PC-3 (cell line): ENCODE measurements around the gene PRKAR2B. TPM values are rescaled to one million over a fixed set of nuclear protein-coding genes. Genes with fewer than 3 reads are reported as not detected.
"Not testable (repeated sequence)": the region's sequence is repeated elsewhere in the genome, so short reads cannot be mapped to it uniquely, and the experiment has no call there.

Source experiments
- ATAC-seq: fragments of 200-7000 bp; cut with Tn5 transposase; 2 replicates; pipeline ENCODE4 v1.9.1; 2020; ENCODE audit warnings: mild to moderate bottlenecking, moderate library complexity
- BruUV-seq: library from RNA; stranded (reverse); fragments of 400-500 nt; replicated peaks from 2 replicates; lab custom pipeline; 2021; lab: Mats Ljungman, UMichigan
- CTCF ChIA-PET: fragments of 300-600 bp; sonication (Branson Sonifier 250); formaldehyde crosslinking; loops from one replicate; lab custom pipeline; 2022; ENCODE audit warnings: antibody characterized with exemption; lab: Charles Lee
- POLR2A ChIA-PET: fragments of 300-600 bp; sonication (Branson Sonifier 250); formaldehyde crosslinking; loops from one replicate; lab custom pipeline; 2022; ENCODE audit warnings: antibody characterized with exemption; ENCODE audit not compliant: unreplicated experiment; lab: Charles Lee
- DNase-seq: peaks from one replicate; pipeline ENCODE4 v3.0.0-alpha.2; 2015
- H2AFZ ChIP-seq: fragments of 300-600 bp; sonication (generic); 2 replicates; pipeline ENCODE4 v1.6.0; 2016; ENCODE audit warnings: antibody characterized with exemption, low read length
- H3F3A ChIP-seq: fragments of 300-600 bp; sonication (generic); one replicate; pipeline ENCODE4 v1.6.0; 2017; ENCODE audit warnings: antibody characterized with exemption, low read length, control low read depth, mild to moderate bottlenecking; ENCODE audit not compliant: unreplicated experiment
- H3K27ac ChIP-seq: fragments of 300-600 bp; sonication (generic); 2 replicates; pipeline ENCODE4 v1.5.1; 2016; ENCODE audit warnings: mild to moderate bottlenecking, low read length
- H3K27me3 ChIP-seq: fragments of 300-600 bp; sonication (generic); 2 replicates; pipeline ENCODE4 v1.6.1; 2016; ENCODE audit warnings: low read length, mixed read lengths
- H3K36me3 ChIP-seq: fragments of 300-600 bp; sonication (generic); 2 replicates; pipeline ENCODE4 v1.6.1; 2016; ENCODE audit warnings: low read depth, mixed run types, low read length, mixed read lengths
- H3K4me1 ChIP-seq: fragments of 300-600 bp; sonication (generic); 2 replicates; pipeline ENCODE4 v1.5.1; 2016; ENCODE audit warnings: low read length; ENCODE audit not compliant: insufficient read depth
- H3K4me2 ChIP-seq: fragments of 300-600 bp; sonication (generic); 2 replicates; pipeline ENCODE4 v1.6.0; 2016; ENCODE audit warnings: low read length
- H3K4me3 ChIP-seq: fragments of 300-600 bp; sonication (generic); 2 replicates; pipeline ENCODE4 v1.5.1; 2016; ENCODE audit warnings: mild to moderate bottlenecking, low read length, mixed read lengths
- H3K79me2 ChIP-seq: fragments of 300-600 bp; sonication (generic); 2 replicates; pipeline ENCODE4 v1.6.1; 2017; ENCODE audit warnings: low read length, mixed read lengths
- H3K9ac ChIP-seq: fragments of 300-600 bp; sonication (generic); 2 replicates; pipeline ENCODE4 v1.6.0; 2016; ENCODE audit warnings: mild to moderate bottlenecking, low read length
- H3K9me2 ChIP-seq: fragments of 300-600 bp; sonication (generic); replicated peaks from 2 replicates; pipeline ENCODE4 v1.6.1; 2016; ENCODE audit warnings: mixed run types, low read length, mixed read lengths
- H3K9me3 ChIP-seq: fragments of 300-600 bp; sonication (generic); 2 replicates; pipeline ENCODE4 v1.6.1; 2016; ENCODE audit warnings: low read length, mixed read lengths
- H4K20me1 ChIP-seq: fragments of 300-600 bp; sonication (generic); 2 replicates; pipeline ENCODE4 v1.6.1; 2016; ENCODE audit warnings: low read length, mixed read lengths
- EZH2 ChIP-seq: fragments of 300-600 bp; sonication (generic); IDR thresholded peaks from one replicate; pipeline ENCODE4 v1.6.1; 2017; ENCODE audit warnings: antibody characterized with exemption, mild to moderate bottlenecking, low read length; ENCODE audit not compliant: unreplicated experiment
- EZH2phosphoT487 ChIP-seq: fragments of 300-600 bp; sonication (generic); IDR thresholded peaks from 2 replicates; pipeline ENCODE4 v1.6.1; 2018; ENCODE audit warnings: mild to moderate bottlenecking, antibody characterized with exemption, low read length, borderline replicate concordance
- intact Hi-C: fragments of 100-400 bp; cut with micrococcal nuclease; formaldehyde crosslinking; loops from 2 replicates; pipeline ENCODE4 v1.9.0; 2023
- total RNA-seq: library from RNA; depleted of rRNA; stranded (reverse); fragments of >200 nt; gene quantifications from 2 replicates; pipeline ENCODE4 v1.2.3, GENCODE V29; 2014
- TF ChIP-seq, protein P1 (sequence below): fragments of 300-600 bp; sonication (generic); conservative IDR thresholded peaks from 2 replicates; pipeline ENCODE4 v1.5.1; 2017; ENCODE audit warnings: antibody characterized with exemption, low read depth, mild to moderate bottlenecking, low read length

The PRKAR2B gene
- total RNA-seq, 1 experiment from 2014 or later: 0.29 TPM

DNA sequence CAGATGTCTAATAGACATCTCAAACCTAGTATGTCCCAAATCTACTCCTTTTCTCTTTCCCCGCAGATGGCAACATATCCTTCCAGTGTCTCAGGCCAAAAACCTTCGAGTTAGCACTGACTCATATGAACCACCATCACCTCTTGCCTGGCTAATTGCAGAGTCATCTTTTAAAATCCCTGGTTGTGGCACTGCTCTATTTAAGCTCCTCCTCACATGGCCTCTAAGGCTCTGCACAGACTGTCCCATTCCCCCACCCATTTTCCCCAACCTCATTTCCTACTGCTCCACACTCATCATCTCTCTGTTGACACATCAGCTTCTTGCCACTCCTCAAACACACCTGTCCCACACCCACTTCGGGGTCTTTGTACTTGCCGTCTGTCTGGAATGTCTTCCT lies 107.5 kb downstream of the PRKAR2B start:
- no peak overlapping the region for H3K4me2 ChIP-seq
- H3K9me2 ChIP-seq: no peaks in the 10 kb centered on the region
- H2AFZ ChIP-seq: peak overlapping the region; percentile 43; the same call in 1 of the 2 replicates
- H3K9ac ChIP-seq: no peak overlapping the region
- no peaks in the 10 kb centered on the region for H3K36me3 ChIP-seq
- no peaks in the 10 kb centered on the region for H4K20me1 ChIP-seq
- no TSS peak for BruUV-seq
- H3K27me3 ChIP-seq: no peaks in the 10 kb centered on the region
- intact Hi-C loops: no loop called here
- ChIA-PET POLR2A (no interaction called here), CTCF (interaction anchor here (0.6 to 1.1 kb wide), 4 partner anchors 10 to 737 kb away, joined by 3 to 11 read pairs (median 4); no protein-coding TSS in a partner anchor)
- no peak overlapping the region for H3K4me3 ChIP-seq
- no peaks in the 10 kb centered on the region for H3F3A ChIP-seq
- peak; percentile 45 for DNase-seq
- peak; percentile 67 for ATAC-seq
- no peaks in the 10 kb centered on the region for H3K9me3 ChIP-seq
- TF ChIP-seq, protein P1, sequence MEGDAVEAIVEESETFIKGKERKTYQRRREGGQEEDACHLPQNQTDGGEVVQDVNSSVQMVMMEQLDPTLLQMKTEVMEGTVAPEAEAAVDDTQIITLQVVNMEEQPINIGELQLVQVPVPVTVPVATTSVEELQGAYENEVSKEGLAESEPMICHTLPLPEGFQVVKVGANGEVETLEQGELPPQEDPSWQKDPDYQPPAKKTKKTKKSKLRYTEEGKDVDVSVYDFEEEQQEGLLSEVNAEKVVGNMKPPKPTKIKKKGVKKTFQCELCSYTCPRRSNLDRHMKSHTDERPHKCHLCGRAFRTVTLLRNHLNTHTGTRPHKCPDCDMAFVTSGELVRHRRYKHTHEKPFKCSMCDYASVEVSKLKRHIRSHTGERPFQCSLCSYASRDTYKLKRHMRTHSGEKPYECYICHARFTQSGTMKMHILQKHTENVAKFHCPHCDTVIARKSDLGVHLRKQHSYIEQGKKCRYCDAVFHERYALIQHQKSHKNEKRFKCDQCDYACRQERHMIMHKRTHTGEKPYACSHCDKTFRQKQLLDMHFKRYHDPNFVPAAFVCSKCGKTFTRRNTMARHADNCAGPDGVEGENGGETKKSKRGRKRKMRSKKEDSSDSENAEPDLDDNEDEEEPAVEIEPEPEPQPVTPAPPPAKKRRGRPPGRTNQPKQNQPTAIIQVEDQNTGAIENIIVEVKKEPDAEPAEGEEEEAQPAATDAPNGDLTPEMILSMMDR: no peak
- TF ChIP-seq EZH2 (no peak), EZH2phosphoT487 (no peak)
- peaks cover 12% of the 10 kb centered on the region for H3K4me1 ChIP-seq
- H3K79me2 ChIP-seq: no peaks in the 10 kb centered on the region
- H3K27ac ChIP-seq: no peak overlapping the region

- no peaks in the 10 kb centered on the region for H3K36me3 ChIP-seq
- ChIA-PET POLR2A (no interaction called here), CTCF (no interaction called here)
- H3K27ac ChIP-seq: no peak overlapping the region
- no peaks in the 10 kb centered on the region for H3K9me2 ChIP-seq
- DNase-seq (no peak), ATAC-seq (no peak)
- TF ChIP-seq, protein P1: no peak
- no peak for TF ChIP-seq EZH2phosphoT487
- TF ChIP-seq EZH2: no peak
- no peaks in the 10 kb centered on the region for H3F3A ChIP-seq
- H3K79me2 ChIP-seq: no peaks in the 10 kb centered on the region
- H2AFZ ChIP-seq: no peak overlapping the region
- peaks cover 11% of the 10 kb centered on the region for H3K4me1 ChIP-seq
- BruUV-seq: no TSS peak
- H3K4me2 ChIP-seq: no peak overlapping the region
- no peak overlapping the region for H3K9ac ChIP-seq
- H3K4me3 ChIP-seq: no peak overlapping the region
- H3K9me3 ChIP-seq: no peaks in the 10 kb centered on the region
- H3K27me3 ChIP-seq: no peaks in the 10 kb centered on the region
- H4K20me1 ChIP-seq: no peaks in the 10 kb centered on the region
- intact Hi-C loops: no loop called here
Observed at GRCh38 chr7:107154826-107155225, 110.3 kb downstream of the PRKAR2B start.

DNA sequence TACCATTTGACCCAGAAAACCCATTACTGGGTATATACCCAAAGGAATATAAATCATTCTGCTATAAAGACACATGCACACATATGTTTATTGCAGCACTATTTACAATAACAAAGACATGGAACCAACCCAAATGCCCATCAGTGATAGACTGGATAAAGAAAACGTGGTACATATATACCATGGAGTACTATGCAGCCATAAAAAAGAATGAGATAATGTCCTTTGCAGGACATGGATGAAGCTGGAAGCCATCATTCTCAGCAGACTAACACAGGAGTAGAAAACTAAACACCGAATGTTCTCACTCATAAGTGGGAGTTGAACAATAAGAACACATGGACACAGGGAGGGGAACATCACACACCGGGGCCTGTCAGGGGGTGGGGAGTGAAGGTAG lies 111.2 kb downstream of the PRKAR2B start:
- H3K9me2 ChIP-seq, POLR2A ChIA-PET, H3K4me3 ChIP-seq, H3K79me2 ChIP-seq, H3K4me2 ChIP-seq, H3K9me3 ChIP-seq, CTCF ChIA-PET, H4K20me1 ChIP-seq, ATAC-seq, DNase-seq, BruUV-seq, H3F3A ChIP-seq, H3K27me3 ChIP-seq, H3K27ac ChIP-seq, intact Hi-C loops, H3K9ac ChIP-seq, H2AFZ ChIP-seq, H3K36me3 ChIP-seq: not testable (repeated sequence)
- H3K4me1 ChIP-seq: peaks cover 11% of the 10 kb centered on the region
